Neural cell (in vitro differentiated cells): ENCODE measurements around the gene PUM2.

Experiments used
- EP300 ChIP-seq: fragments of 450-650 bp; conservative IDR thresholded peaks from 2 replicates; pipeline ENCODE4 v1.6.1; 2014; ENCODE audit warnings: antibody characterized with exemption, mild to moderate bottlenecking, moderate library complexity; ENCODE audit not compliant: poor library complexity, severe bottlenecking
- EZH2 ChIP-seq: fragments of 200-600, 300-800 bp; shearing (Covaris generic), sonication (generic); IDR thresholded peaks from 2 replicates; pipeline ENCODE4 v1.6.1; 2014; ENCODE audit warnings: antibody characterized with exemption, low read length, borderline replicate concordance, mild to moderate bottlenecking; ENCODE audit not compliant: insufficient read depth, poor library complexity, severe bottlenecking
- MXI1 ChIP-seq: fragments of 450-650 bp; conservative IDR thresholded peaks from 2 replicates; pipeline ENCODE4 v1.6.1; 2014; ENCODE audit warnings: antibody characterized with exemption, mild to moderate bottlenecking; ENCODE audit not compliant: poor library complexity, severe bottlenecking
- POLR2AphosphoS5 ChIP-seq: IDR thresholded peaks from 2 replicates; pipeline ENCODE4 v1.6.1; 2012
- TF ChIP-seq, protein P1 (sequence below): fragments of 450-650 bp; IDR thresholded peaks from 2 replicates; pipeline ENCODE4 v1.5.1; 2014; ENCODE audit warnings: antibody characterized with exemption, mild to moderate bottlenecking, moderate library complexity; ENCODE audit not compliant: poor library complexity, severe bottlenecking

GRCh38 chr2:20247084-20247483 is 103.6 kb downstream of the PUM2 start:
- no peak for TF ChIP-seq MXI1
- TF ChIP-seq, protein P1, sequence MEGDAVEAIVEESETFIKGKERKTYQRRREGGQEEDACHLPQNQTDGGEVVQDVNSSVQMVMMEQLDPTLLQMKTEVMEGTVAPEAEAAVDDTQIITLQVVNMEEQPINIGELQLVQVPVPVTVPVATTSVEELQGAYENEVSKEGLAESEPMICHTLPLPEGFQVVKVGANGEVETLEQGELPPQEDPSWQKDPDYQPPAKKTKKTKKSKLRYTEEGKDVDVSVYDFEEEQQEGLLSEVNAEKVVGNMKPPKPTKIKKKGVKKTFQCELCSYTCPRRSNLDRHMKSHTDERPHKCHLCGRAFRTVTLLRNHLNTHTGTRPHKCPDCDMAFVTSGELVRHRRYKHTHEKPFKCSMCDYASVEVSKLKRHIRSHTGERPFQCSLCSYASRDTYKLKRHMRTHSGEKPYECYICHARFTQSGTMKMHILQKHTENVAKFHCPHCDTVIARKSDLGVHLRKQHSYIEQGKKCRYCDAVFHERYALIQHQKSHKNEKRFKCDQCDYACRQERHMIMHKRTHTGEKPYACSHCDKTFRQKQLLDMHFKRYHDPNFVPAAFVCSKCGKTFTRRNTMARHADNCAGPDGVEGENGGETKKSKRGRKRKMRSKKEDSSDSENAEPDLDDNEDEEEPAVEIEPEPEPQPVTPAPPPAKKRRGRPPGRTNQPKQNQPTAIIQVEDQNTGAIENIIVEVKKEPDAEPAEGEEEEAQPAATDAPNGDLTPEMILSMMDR, result no peak
- TF ChIP-seq EZH2, result no peak
- TF ChIP-seq POLR2AphosphoS5, result peak; percentile 11
- TF ChIP-seq EP300, result no peak
